ENCODE data around the gene TMEM255B.
A peak's percentile ranks its signal among the peaks of the same experiment; 100 is the strongest.

TMEM255B gene

GRCh38 chr13:113802090-113802531, 43.1 kb downstream of the TMEM255B start:
- no peak for DNase-seq

- no peak for DNase-seq
Measured at GRCh38 chr13:113802761-113803160, 43.7 kb downstream of the TMEM255B start.

GRCh38 chr13:113803409-113804016, 44.5 kb downstream of the TMEM255B start:
- DNase-seq: no peak

GRCh38 chr13:113804017-113804702, 45.1 kb downstream of the TMEM255B start:
- no peak for DNase-seq

GRCh38 chr13:113804703-113805430, 45.8 kb downstream of the TMEM255B start:
- DNase-seq: no peak

GRCh38 chr13:113805431-113806103, 46.5 kb downstream of the TMEM255B start:
- no peak for DNase-seq

- DNase-seq: no peak
Measured at GRCh38 chr13:113806104-113806471, 47.1 kb downstream of the TMEM255B start.

- no peak for DNase-seq
Measured at GRCh38 chr13:113806526-113806925, 47.5 kb downstream of the TMEM255B start.

- DNase-seq: no peak
Measured at GRCh38 chr13:113808058-113808834, 49.2 kb downstream of the TMEM255B start.

GRCh38 chr13:113809934-113810333, 50.9 kb downstream of the TMEM255B start:
- DNase-seq: no peak

GRCh38 chr13:113810640-113811039, 51.6 kb downstream of the TMEM255B start:
- no peak for DNase-seq

- DNase-seq: no peak
Measured at GRCh38 chr13:113811081-113811928, 52.3 kb downstream of the TMEM255B start.

- DNase-seq: no peak
Measured at GRCh38 chr13:113812178-113813040, 53.4 kb downstream of the TMEM255B start.

GRCh38 chr13:113813070-113813748, 54.2 kb downstream of the TMEM255B start:
- no peak for DNase-seq

- no peak for DNase-seq
Measured at GRCh38 chr13:113813749-113814434, 54.9 kb downstream of the TMEM255B start.

- no peak for DNase-seq
Measured at GRCh38 chr13:113814435-113814821, 55.4 kb downstream of the TMEM255B start.

GRCh38 chr13:113815151-113816058, 56.4 kb downstream of the TMEM255B start:
- peak in 2 of 56 donors; percentile 6 to 36 for DNase-seq
